ENCODE measurements around the gene KCNJ15.

Gene KCNJ15

DNA sequence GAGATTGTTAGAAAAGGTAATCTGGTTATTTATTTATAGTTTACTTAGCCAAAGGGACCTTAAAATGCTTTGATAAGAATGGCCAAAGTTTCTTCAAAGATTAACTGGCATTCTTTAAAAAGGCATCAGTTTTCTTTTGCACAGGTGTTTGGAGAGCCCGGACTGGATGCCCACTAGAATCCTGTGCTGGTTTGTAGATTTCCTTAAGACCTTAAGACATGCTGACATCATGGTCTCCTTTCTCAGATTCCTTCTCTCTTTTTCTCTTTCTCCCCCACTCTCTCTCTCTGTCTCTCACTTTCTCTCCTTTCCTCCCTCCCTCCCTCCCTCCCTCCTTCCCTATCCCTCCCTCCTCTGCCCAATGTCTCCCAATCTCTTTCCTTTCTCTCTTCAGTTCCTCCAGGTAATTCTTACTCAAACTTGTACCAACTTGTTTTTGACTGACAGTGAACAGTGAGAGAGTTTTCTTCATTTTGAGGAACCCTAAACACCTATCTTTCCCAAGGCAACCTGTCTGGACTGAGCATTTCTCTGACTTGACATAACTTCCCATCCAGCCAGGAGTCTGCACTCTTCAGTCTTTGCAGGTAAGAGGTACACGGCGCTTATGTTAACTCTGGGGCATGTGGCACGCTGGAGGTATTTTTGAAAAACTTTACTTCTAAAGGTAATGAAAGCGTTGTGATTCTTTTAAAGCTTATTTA lies at the start of gene KCNJ15:
Gene KCNJ15, plus strand, starts transcription at position 393 of the 704 bp plus-strand sequence. CDS start 42,271 bp downstream, outside the sequence.
- TF ChIP-seq, protein P1, sequence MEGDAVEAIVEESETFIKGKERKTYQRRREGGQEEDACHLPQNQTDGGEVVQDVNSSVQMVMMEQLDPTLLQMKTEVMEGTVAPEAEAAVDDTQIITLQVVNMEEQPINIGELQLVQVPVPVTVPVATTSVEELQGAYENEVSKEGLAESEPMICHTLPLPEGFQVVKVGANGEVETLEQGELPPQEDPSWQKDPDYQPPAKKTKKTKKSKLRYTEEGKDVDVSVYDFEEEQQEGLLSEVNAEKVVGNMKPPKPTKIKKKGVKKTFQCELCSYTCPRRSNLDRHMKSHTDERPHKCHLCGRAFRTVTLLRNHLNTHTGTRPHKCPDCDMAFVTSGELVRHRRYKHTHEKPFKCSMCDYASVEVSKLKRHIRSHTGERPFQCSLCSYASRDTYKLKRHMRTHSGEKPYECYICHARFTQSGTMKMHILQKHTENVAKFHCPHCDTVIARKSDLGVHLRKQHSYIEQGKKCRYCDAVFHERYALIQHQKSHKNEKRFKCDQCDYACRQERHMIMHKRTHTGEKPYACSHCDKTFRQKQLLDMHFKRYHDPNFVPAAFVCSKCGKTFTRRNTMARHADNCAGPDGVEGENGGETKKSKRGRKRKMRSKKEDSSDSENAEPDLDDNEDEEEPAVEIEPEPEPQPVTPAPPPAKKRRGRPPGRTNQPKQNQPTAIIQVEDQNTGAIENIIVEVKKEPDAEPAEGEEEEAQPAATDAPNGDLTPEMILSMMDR (conservative IDR thresholded peaks at IDR 0.05; ENCODE audit: low read depth, low read length) = no peak
- no peak for DNase-seq (ENCODE audit: low read depth)
- no peak within 1 kb of the TSS for H3K4me3 ChIP-seq (ENCODE audit: low read length)

DNA sequence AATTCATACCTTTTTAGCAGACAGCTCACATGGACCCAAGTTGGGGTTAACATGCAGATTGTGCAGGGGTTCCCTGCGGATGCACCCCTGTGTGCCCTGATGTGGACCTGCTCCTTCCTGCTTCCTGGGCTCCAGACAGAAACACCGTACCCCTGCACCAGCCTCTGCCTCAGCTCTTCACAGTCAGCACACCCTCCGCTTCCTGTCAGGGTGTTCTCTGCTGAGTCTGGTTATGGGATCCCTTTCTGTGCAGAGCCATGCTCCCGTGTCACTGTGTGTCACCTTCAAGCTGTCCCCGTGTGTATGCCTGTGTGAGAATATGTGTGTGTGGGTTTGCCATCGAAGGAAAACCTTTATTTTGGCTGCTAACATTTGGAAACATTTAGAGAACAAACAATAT lies 48.7 kb upstream of the KCNJ15 start:
- DNase-seq (ENCODE audit: low read depth) = no peak
- H3K4me3 ChIP-seq (ENCODE audit: low read length) = no peak overlapping the region
- TF ChIP-seq, protein P1 (conservative IDR thresholded peaks at IDR 0.05; ENCODE audit: low read depth, low read length) = no peak

DNA sequence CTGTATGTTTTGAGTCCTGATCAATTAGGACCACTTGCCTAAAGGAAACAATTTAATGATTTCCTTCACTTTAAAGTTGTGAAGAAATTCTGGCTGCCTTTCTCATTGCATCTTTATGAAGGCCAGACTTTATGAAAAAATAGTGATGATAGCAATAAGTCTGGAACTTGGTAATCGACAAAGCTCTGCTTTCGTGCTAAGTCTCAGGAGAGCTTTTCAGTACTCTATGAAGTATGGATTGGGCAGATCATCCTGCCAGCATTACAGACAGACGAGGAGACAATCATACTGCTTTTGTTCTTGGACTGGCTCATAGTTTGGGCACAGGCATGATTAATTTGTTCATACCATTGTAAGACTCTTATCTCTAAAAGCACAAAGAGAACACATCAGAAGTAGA lies 45.5 kb upstream of the KCNJ15 start:
- TF ChIP-seq, protein P1 (conservative IDR thresholded peaks at IDR 0.05; ENCODE audit: low read depth, low read length) = no peak
- no peak for DNase-seq (ENCODE audit: low read depth)
- no peak overlapping the region for H3K4me3 ChIP-seq (ENCODE audit: low read length)

DNA sequence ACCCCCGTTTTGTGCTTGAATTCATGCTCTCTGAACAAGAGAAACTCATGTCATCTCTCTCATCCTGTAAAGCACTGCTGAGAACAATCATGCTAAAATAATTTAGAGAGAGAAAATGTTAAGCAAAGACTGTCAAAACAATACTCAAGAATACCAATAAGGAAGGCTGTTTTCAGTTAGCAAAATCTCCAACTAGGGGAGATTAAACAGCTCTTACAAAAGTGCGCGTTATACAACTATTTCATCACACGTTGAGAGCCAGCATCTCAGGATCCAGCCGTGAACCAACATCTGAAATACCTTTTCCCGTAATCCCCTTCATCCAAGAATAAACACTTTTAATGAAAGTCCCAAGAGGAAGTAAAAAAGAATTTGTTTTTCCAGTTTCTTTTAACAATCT lies 44.1 kb upstream of the KCNJ15 start:
- no peak for DNase-seq (ENCODE audit: low read depth)
- no peak overlapping the region for H3K4me3 ChIP-seq (ENCODE audit: low read length)
- TF ChIP-seq, protein P1 (conservative IDR thresholded peaks at IDR 0.05; ENCODE audit: low read depth, low read length) = no peak

DNA sequence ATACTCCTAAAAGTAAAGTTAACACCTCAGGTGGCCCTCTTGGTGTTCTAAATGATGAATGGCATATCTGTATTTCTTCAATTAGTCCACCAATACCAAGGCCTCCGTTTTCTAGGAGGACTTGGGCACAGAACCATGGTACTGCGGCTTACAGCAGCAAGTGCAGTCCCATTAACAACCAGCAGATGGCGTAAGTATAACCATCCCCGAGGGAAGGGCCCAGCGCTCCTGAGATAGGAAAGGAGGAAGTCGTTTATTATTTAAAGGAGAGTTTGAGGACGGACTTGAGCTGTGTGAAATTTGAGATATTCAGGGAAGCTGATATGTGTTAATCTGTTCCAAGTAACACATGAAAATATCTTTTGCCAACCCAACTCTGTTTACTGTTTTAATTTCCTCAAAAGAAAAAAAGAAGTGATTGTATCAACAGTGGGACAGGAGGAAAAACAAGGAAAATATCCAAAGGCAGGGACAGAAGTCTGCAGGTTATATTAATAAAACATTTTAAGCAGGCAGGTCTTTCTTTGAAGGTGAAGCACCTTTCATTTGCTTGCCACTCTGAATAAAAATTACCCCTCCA lies 37.7 kb upstream of the KCNJ15 start:
- TF ChIP-seq, protein P1 (conservative IDR thresholded peaks at IDR 0.05; ENCODE audit: low read depth, low read length) = peak; percentile 98
- DNase-seq (ENCODE audit: low read depth) = peak; percentile 23
- H3K4me3 ChIP-seq (ENCODE audit: low read length) = no peak overlapping the region

DNA sequence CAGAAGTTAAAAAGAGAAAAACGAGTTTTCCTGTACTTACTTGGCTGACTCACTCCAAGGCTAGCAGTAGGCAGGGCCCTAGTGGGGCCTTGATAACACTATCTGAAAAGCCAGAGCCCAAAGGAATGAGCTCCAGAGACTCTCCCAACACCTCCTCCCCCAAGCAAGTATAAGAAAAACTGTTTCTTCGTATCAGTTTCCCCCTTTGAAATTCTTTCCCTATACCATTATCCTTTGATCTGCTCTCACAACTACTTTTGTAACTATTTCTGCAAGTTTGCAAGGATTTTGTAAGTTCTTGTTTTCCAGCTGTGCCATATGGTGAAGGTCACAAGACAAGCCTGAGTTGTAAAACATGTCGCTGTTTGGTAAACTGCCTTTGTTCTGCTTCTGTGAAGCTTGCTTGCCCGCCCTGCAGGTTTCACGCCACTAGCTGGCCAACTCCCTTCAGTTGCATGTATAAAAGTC lies 36.5 kb upstream of the KCNJ15 start:
- TF ChIP-seq, protein P1 (conservative IDR thresholded peaks at IDR 0.05; ENCODE audit: low read depth, low read length) = no peak
- DNase-seq (ENCODE audit: low read depth) = no peak
- no peak overlapping the region for H3K4me3 ChIP-seq (ENCODE audit: low read length)

DNA sequence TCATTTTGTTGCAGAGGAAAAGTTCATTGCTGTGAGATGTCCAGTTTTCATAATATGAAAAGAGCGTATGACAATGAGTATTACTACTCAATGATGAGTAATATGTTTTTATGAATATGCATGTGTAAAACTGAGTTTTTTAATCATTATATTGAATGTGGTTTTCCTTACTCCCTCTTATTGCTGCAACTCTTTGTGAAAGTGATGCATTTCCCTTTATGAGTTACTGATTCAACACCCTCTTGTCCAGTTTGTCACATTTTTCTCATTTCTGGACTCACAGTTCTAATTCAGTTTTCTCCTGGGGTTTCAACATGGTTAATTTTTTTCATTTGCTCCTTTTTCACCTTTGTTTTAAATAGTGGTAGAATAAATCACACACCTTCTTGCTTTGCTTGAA lies 35.2 kb upstream of the KCNJ15 start:
- DNase-seq (ENCODE audit: low read depth) = no peak
- TF ChIP-seq, protein P1 (conservative IDR thresholded peaks at IDR 0.05; ENCODE audit: low read depth, low read length) = no peak
- H3K4me3 ChIP-seq (ENCODE audit: low read length) = no peak overlapping the region

Measured in retinal pigment epithelial cell (primary cell).